NCI-H1417 treated with DMSO at 0.1 percent for 48 hours (cell line): ENCODE measurements around the gene GPX3.
A peak's percentile ranks its signal among the peaks of the same experiment; 100 is the strongest.

Source experiments
- DNase-seq: peaks from one replicate; lab custom pipeline; 2025; lab: John Stamatoyannopoulos, UW

Gene GPX3

DNA sequence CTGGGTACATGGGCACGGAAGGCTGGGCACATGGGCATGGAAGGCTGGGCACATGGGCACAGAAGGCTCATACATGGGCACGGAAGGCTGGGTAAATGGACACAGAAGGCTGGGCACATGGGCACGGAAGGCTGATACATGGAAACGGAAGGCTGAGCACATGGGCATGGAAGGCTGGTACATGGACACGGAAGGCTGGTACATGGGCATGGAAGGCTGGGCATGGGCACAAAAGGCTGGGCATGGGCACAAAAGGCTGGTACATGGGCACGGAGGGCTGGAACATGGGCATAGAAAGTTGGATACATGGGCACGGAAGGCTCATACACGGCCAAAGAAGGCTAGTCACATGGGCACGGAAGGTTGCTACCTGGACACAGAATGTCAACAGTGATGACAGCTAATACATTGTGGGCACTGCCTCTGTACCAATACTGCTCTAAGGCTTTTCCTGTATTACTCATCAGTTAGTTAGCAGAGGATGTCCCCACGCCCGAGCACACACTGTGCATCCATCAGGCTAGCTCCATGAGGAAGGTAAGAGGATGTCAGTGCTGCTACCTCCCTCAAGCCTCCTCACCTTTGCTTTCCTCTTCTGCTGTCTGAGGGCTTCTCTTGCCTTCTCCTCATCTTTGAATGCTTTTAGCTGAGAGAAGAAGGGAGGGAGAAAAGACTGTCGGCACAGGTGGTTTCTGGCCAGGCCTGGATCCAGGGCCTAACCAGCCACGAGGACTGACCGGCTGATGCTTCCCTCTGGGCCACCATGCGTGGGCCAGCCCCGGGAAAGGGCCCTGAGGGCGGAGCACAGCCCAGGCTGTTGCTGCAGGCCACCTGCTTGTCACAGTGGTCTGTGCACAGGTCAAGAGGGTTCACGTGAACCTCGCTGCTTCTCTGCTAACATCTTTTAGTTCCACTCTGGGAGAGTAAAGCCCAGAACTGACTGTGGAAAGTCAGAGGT lies 14.3 kb downstream of the GPX3 start:
- DNase-seq = no peak

- DNase-seq = peak; percentile 47
Observed at GRCh38 chr5:151036556-151036955, 16.2 kb downstream of the GPX3 start.

GRCh38 chr5:151037561-151038411 lies 17.4 kb downstream of the GPX3 start:
- DNase-seq = no peak

- no peak for DNase-seq
Observed at GRCh38 chr5:151038412-151038745, 18.0 kb downstream of the GPX3 start.

DNA sequence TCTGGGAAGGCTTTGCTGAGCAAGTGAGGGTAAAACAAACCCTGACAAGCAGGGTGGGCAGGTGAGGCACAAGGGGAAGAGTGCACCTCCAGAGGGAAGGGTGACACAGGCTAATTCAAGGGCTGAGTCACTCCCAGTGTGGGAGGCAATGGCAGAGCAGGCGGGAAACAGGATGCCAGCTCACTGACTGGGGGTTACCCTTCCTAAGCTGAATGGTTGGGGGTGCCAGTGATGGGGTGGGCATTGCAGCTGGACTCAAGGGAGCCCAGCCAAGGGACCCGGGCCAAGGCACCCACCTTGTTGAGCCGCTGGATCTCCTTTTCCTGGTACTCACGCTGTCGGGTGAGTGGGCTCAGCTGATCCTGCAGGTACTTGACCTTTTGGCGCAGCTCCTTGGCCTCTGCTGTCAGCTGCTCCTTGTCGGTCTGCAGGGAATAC lies 18.4 kb downstream of the GPX3 start:
- no peak for DNase-seq

DNA sequence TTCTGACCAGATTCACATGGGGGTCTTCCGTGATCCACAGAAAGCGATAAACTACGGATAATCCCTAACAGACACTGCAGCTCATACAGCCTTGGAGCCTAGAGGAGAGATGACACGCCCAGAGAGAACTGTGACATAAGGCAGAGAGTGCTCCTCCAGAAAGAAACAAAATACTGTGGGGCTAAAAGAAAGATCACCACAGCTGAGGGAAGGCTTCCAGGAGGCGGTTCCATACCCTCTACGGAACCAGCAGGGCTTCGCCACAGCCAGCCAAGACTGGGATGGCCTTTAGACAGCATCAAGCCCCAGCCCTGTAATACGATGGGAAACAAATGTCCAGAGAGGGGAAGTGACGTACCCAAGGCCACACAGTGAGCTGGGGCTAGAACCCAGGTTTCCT lies 19.3 kb downstream of the GPX3 start:
- no peak for DNase-seq

- DNase-seq = no peak
Observed at GRCh38 chr5:151040211-151040747, 19.9 kb downstream of the GPX3 start.

DNA sequence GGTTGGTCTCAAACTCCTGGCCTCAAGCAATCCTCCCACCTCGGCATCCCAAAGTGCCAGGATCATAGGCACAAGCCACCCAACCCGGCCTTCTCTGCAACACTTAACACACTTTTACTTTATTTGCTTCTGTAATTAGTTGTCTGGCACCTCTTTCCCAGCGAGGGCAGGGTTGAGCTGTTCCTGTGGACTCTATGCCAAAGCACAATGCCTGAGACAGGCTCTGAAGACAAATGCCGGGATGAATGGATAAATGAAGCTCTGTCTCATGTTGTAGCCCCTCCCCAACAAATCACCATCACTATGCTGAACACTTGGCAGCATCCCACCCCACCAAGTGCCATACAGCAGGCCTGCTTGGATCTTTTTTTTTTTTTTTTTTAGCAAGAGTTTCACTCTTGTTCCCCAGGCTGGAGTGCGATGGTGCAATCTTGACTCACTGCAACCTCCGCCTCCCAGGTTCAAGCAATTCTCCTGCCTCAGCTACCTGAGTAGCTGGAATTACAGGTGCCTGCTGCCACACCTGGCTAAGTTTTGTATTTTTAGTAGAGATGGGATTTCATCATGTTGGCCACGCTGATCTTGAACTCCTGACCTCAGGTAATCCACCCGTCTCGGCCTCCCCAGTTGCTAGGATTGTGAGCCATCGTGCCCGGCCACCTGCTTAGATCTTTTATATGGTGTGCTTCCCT lies 21.3 kb downstream of the GPX3 start:
- DNase-seq = no peak

GRCh38 chr5:151042453-151043093 lies 22.2 kb downstream of the GPX3 start:
- DNase-seq = no peak

DNA sequence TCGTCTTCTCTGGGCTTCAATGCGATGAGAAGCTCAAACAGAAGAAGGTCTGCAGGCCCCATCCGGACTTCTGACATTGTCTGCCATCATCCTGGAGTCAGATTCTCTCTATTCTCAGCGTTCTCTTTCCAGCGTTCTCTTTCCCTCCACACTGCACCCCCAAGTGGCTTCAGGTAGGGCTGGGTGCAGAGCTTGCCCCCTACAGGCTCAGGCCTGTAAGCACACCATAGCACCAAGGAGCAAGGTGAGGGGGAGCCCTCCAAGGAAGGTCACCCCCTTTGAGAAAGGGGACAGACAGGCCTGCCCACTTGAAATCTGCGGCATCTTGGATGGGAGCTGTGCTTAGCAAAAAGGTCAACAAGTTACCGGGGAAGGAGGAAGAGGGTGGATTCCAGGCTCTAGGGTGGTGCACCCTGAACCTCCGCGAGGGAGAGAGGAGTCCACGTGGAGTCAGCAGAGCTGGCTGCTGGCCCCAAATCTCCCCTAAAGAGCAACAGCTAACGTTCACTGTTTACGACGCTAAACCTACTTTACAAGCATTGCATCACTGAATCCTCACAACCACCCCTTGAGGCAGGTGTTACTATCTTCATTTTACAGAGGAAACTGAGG lies 27.5 kb downstream of the GPX3 start:
- DNase-seq = no peak

GRCh38 chr5:151048526-151048925 lies 28.1 kb downstream of the GPX3 start:
- DNase-seq = no peak

- no peak for DNase-seq
Observed at GRCh38 chr5:151051066-151051930, 30.9 kb downstream of the GPX3 start.

GRCh38 chr5:151051931-151052608 lies 31.7 kb downstream of the GPX3 start:
- no peak for DNase-seq

GRCh38 chr5:151052836-151053235 lies 32.4 kb downstream of the GPX3 start:
- no peak for DNase-seq

DNA sequence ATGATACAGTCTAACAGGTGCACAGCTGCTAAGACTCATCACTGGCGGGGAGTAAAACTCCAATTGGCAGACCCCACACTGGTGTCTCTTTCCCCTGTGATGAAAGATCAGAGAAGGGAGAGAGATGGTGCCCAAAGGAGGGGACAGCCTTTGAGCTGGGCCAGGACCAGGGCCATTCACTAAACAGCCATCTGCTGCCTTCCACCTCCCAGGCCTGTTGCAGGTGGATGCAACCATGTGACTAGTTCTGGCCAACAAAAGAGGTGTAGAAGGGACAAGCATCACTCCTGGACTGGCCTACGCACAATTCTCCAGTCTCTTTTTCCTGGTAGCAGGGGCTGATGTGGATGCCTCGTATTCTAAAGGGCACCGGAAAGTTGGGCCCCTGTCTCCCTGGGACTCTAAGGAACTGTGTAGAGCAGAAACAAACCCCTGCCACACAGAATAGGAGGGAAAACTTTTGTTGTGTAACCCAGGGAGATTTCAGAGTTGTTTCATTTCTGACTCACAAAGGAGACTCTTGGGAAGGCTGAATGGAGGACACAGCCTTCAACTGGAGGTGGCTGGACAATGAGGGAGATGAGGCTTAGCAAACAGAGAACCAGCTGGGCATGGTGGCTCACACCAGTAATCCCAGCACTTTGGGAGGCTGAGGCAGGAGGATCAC lies 33.5 kb downstream of the GPX3 start:
- DNase-seq = no peak

DNA sequence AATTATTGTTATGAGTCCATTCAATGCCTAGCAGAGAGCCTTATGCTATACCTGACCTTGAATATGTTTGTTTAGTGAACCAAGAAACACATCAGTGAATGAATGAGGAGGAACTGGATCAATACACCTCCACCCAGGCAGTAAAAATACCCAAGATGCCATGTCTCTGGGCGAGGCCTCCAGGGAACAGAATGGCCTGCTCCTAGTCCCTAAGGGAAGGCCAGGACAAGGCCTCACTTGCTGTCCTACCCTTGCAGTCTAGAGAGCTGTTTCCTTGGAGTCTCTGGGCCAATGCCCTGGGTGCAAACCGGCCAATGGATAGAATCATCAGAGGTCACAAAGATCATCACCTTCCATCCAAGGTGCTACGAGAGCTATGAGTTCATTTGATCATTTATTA lies 34.3 kb downstream of the GPX3 start:
- DNase-seq = no peak

- DNase-seq = no peak
Observed at GRCh38 chr5:151055336-151055735, 34.9 kb downstream of the GPX3 start.

DNA sequence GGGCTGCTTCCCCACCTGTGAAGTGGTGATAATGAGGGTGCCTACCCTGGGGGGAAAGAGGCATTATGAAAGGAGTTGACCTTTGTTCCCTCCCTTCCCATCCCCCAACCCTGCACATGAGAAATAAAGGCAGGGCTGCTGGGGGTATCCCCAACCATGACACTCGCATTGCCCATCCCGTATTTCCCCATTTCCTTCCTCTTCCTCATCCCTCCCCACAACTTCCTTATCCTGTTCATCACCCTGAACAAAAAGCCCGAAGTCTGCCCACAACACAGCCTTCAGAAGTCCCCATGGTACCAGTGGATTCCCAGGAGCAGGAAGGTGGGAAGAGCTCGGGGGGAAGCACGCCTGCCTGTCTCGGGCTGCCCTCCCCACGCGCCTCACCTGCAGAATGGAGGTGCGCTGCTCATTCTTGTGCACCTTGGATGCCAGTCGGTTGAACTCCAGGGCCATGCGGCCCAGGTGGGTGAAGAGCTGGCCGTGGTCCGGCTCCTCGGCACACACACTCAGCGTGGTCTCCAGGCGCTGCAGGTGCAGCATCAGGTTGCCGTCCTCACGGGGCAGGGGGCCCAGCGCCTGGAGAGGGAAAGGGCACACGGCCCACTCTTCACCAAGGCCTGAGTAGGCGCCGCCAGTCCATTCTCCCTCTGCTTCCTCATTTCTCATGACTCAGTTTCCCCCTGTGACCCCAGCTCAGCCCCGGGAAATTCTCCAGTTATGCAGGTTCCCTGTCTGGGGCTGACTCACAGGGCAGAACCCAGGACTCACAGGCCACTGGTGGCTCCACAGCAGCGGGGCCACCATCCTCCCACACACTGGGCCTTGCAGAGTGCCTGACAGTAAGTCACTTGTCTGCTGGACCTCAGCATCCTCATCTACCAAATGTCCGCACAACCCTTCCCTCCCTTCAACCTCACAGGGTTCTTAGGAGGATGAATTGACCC lies 36.3 kb downstream of the GPX3 start:
- DNase-seq = no peak
